GM12878 (cell line): ENCODE results near the gene CTIF. TPM values are rescaled to one million over a fixed set of nuclear protein-coding genes. Genes with fewer than 3 reads are reported as not detected.

Experiments used
- ATAC-seq: fragments of 200-7000 bp; cut with Tn5 transposase; 3 replicates; pipeline ENCODE4 v1.9.1; 2020; ENCODE audit warnings: mild to moderate bottlenecking, moderate library complexity
- BruUV-seq: library from RNA; stranded (reverse); fragments of 400-500 nt; replicated peaks from 2 replicates; lab custom pipeline; 2021; lab: Mats Ljungman, UMichigan
- CTCF ChIA-PET: fragments of 300-600 bp; sonication (Branson Sonifier 250); formaldehyde crosslinking; extraction: SDS; loops from one replicate; lab custom pipeline; 2021; ENCODE audit warnings: inconsistent platforms; lab: Yijun Ruan, JAX
- POLR2A ChIA-PET: fragments of 350-600 bp; formaldehyde crosslinking; extraction: SDS; loops from one replicate; lab custom pipeline; 2021; ENCODE audit warnings: inconsistent platforms; lab: Charles Lee
- RAD21 ChIA-PET: fragments of 300-600 bp; sonication (Branson Sonifier 250); formaldehyde crosslinking; loops from one replicate; lab custom pipeline; 2023; ENCODE audit warnings: antibody characterized with exemption; ENCODE audit not compliant: unreplicated experiment; lab: Charles Lee
- SMC1A ChIA-PET: fragments of 300-600 bp; sonication (Branson Sonifier 250); formaldehyde crosslinking; loops from one replicate; lab custom pipeline; 2023; ENCODE audit not compliant: unreplicated experiment, uncharacterized antibody; lab: Charles Lee
- DNase-seq: peaks from one replicate; pipeline ENCODE4 v3.0.0-alpha.2; 2011; ENCODE audit warnings: low read depth, low spot score
- FAIRE-seq: peaks from 3 replicates; lab custom pipeline; 2011; peaks lifted over from hg19 to GRCh38; lab: Jason Lieb, UNC
- H2AFZ ChIP-seq: 2 replicates; pipeline ENCODE4 v1.6.0; 2011; ENCODE audit warnings: low read depth, low read length, control low read depth; ENCODE audit not compliant: control insufficient read depth
- H3K27ac ChIP-seq: 2 replicates; pipeline ENCODE4 v1.5.1; 2011; ENCODE audit warnings: control low read depth; ENCODE audit not compliant: control insufficient read depth, insufficient read depth
- H3K27me3 ChIP-seq, 2 experiments: replicated peaks in 1 of 2; 2 replicates each; pipeline versions ENCODE4 v1.6.0 to v1.6.1; 2011; ENCODE audit warnings: low read length in 1 of 2; ENCODE audit not compliant: control insufficient read depth in 2 of 2, insufficient read depth in 2 of 2
- H3K36me3 ChIP-seq, 2 experiments: 2 replicates each; pipeline ENCODE4 v1.5.1; 2011; ENCODE audit warnings: low read length in 1 of 2; ENCODE audit not compliant: control insufficient read depth in 2 of 2, insufficient read depth in 2 of 2
- H3K4me1 ChIP-seq: 2 replicates; pipeline ENCODE4 v1.6.1; 2011; ENCODE audit warnings: mild to moderate bottlenecking, low read length, moderate library complexity, mixed read lengths; ENCODE audit not compliant: control insufficient read depth, insufficient read depth
- H3K4me2 ChIP-seq: 2 replicates; pipeline ENCODE4 v1.6.0; 2011; ENCODE audit warnings: control low read depth; ENCODE audit not compliant: control insufficient read depth, insufficient read depth
- H3K4me3 ChIP-seq: fragments of 200-600 bp; sonication (generic); 2 replicates; pipeline ENCODE4 v1.5.1; 2016
- H3K79me2 ChIP-seq: 2 replicates; pipeline ENCODE4 v1.6.0; 2011; ENCODE audit warnings: low read length; ENCODE audit not compliant: control insufficient read depth, insufficient read depth
- H3K9ac ChIP-seq: 2 replicates; pipeline ENCODE4 v1.8.0; 2011; ENCODE audit warnings: low read length, control low read depth, mixed read lengths; ENCODE audit not compliant: control insufficient read depth, insufficient read depth
- H3K9me3 ChIP-seq: replicated peaks from 3 replicates; pipeline ENCODE4 v1.5.1; 2011; ENCODE audit warnings: mild to moderate bottlenecking, low read length; ENCODE audit not compliant: control insufficient read depth, insufficient read depth
- H4K20me1 ChIP-seq: 2 replicates; pipeline ENCODE4 v1.6.0; 2011; ENCODE audit not compliant: control insufficient read depth, insufficient read depth
- BACH1 ChIP-seq: fragments of 450-650 bp; IDR thresholded peaks from 2 replicates; pipeline ENCODE4 v1.6.1; 2017; ENCODE audit warnings: mild to moderate bottlenecking, borderline replicate concordance
- BMI1 ChIP-seq: fragments of 450-650 bp; IDR thresholded peaks from 2 replicates; pipeline ENCODE4 v1.6.1; 2016; ENCODE audit warnings: mild to moderate bottlenecking, moderate library complexity, borderline replicate concordance
- CBFB ChIP-seq: IDR thresholded peaks from 2 replicates; pipeline ENCODE4 v1.6.1; 2016; ENCODE audit warnings: antibody characterized with exemption, low read depth
- GABPA ChIP-seq: IDR thresholded peaks from 2 replicates; pipeline ENCODE4 v1.6.1; 2014; ENCODE audit warnings: antibody characterized with exemption, low read depth, mild to moderate bottlenecking, inconsistent platforms
- HDAC6 ChIP-seq: fragments of 200-600 bp; sonication (generic); IDR thresholded peaks from one replicate; pipeline ENCODE4 v1.8.0; 2017; ENCODE audit warnings: antibody characterized with exemption; ENCODE audit not compliant: unreplicated experiment
- HDGF ChIP-seq: fragments of 450-650 bp; IDR thresholded peaks from 2 replicates; pipeline ENCODE4 v1.6.1; 2016; ENCODE audit warnings: antibody characterized with exemption
- NBN ChIP-seq: fragments of 450-650 bp; IDR thresholded peaks from 2 replicates; pipeline ENCODE4 v1.6.1; 2016
- NFIC ChIP-seq: IDR thresholded peaks from 2 replicates; pipeline ENCODE4 v1.6.1; 2012; ENCODE audit warnings: low read depth, mild to moderate bottlenecking, inconsistent platforms, low read length, moderate library complexity
- SIN3A ChIP-seq: IDR thresholded peaks from 2 replicates; pipeline ENCODE4 v1.6.1; 2012; ENCODE audit warnings: low read depth, low read length, improper control_type of control experiment
- TARDBP ChIP-seq: IDR thresholded peaks from 2 replicates; pipeline ENCODE4 v1.6.1; 2016; ENCODE audit warnings: borderline replicate concordance
- ZNF24 ChIP-seq: fragments of 450-650 bp; IDR thresholded peaks from 2 replicates; pipeline ENCODE4 v1.6.1; 2017; ENCODE audit warnings: antibody characterized with exemption, mild to moderate bottlenecking
- WGBS: methylation state at CpG from one replicate; pipeline ENCODE4 v1.1.6; 2016; ENCODE audit warnings: low lambda C conversion rate; ENCODE audit not compliant: insufficient replicate concordance, insufficient coverage; ENCODE audit errors: missing lambda C conversion rate; 5-methylcytosine and 5-hydroxymethylcytosine counted together
- in situ Hi-C: fragments of 300-500 bp; cut with MboI; formaldehyde crosslinking; loops from 9 replicates; pipeline ENCODE4 v1.14.3; 2018; ENCODE audit warnings: mixed read lengths
- intact Hi-C: fragments of 100-400 bp; cut with micrococcal nuclease; formaldehyde crosslinking; loops from one replicate; pipeline ENCODE4 v1.14.2; 2022; ENCODE audit not compliant: unreplicated experiment
- polyA plus RNA-seq, 11 experiments: library from polyadenylated mRNA; depleted of rRNA in 4 of 11; unstranded in 6 of 11; stranded (reverse) in 5 of 11; fragments of >200 nt; fragmentation: Nextera tagmentation in 4 of 11; fragmentation: Illumina TruSeq in 1 of 11; extraction: Ambion mirVana in 4 of 11; extraction: Trizol in 1 of 11; gene quantifications; 1 replicate in 1 of 11; 2 replicates in 10 of 11; pipeline versions ENCODE4 v1.2.1 to v1.2.3, GENCODE V29; 2011 to 2016; ENCODE audit warnings: inconsistent platforms in 2 of 11, missing spikeins in 2 of 11, low read depth in 1 of 11
- total RNA-seq, 4 experiments: library from RNA; depleted of rRNA in 3 of 4; stranded (reverse); fragments of >200 nt in 3 of 4; fragmentation: Illumina TruSeq in 1 of 4; extraction: Trizol in 1 of 4; gene quantifications; 2 replicates each; pipeline versions ENCODE4 v1.2.1 to v1.2.3, GENCODE V29; 2013 to 2021
- TF ChIP-seq, protein P1 (sequence below): fragments of 450-650 bp; IDR thresholded peaks from 2 replicates; pipeline ENCODE4 v1.6.1; 2017; ENCODE audit warnings: low read depth, mild to moderate bottlenecking, moderate library complexity
- TF ChIP-seq, protein P2 (sequence below): fragments of 450-650 bp; IDR thresholded peaks from 2 replicates; pipeline ENCODE4 v1.6.1; 2017; ENCODE audit warnings: borderline replicate concordance

The CTIF gene
- total and polyA plus RNA-seq, 10 of the 15 experiments (the other 5 are each of a cell fraction or from before 2014, with no cell fraction given): 0.06 to 11.6 (median 2.5) TPM

DNA sequence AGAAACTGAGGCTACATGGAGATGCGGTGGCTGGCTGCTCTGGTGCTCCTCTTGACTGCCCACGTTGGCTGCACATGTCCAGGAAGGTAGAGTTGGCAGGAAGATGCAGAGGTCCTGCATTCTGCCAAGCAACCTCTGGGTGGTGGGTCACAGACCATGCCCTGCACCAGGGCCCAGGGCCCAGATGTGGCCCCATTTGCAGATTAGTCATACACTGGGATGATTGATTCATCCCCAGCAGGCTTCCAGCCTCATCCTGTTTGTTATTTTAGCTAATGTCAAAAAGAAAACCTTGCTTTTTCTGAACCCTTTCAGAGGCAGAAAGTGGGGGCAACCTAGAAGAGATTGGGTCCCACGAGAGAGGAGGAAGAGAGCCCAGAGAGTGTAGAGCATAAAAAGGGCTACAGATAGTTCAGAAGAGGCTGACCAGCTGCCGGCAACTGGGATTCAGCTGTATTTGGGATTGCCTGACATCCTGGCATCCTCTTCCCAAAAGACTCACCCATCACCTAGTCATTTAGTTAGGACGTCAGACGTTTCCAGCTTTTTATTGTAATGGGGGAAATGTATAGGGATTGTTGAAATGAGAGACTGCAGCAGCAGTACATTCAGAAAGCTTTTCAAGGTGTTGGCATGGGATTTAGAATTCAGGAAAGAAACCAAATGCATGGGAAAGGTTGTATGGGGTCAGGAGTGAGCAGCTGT lies 101.9 kb downstream of the CTIF start:
- 54% methylated on average over 6 of the region's 6 CpGs for WGBS
- POLR2A ChIA-PET: no interaction called here
- H3K27ac ChIP-seq: no peak overlapping the region

More for the DNA sequence above, 101.9 kb downstream of the CTIF start:
- SMC1A ChIA-PET: no interaction called here
- Histone ChIP-seq H3K4me1 (no peaks in the 10 kb centered on the region), H3K9me3 (no peaks in the 10 kb centered on the region), H3K27me3 (no peaks in the 10 kb centered on the region), H3K79me2 (no peaks in the 10 kb centered on the region), H4K20me1 (no peaks in the 10 kb centered on the region; the same call in 1 of the 2 replicates), H3K9ac (no peak overlapping the region), H3K4me2 (no peak overlapping the region), H3K4me3 (no peak overlapping the region), H2AFZ (no peak overlapping the region), H3K36me3 (no peaks in the 10 kb centered on the region)
- DNase-seq (no peak), FAIRE-seq (no peak), ATAC-seq (peak; percentile 29; the same call in 1 of the 3 replicates)
- RAD21 ChIA-PET: no interaction called here
- intact Hi-C loops (no loop called here), in situ Hi-C loops (no loop called here)
- no TSS peak for BruUV-seq
- CTCF ChIA-PET: interaction anchor here (0.5 to 1.2 kb wide), 5 partner anchors 9 to 1016 kb away, joined by 3 read pairs; no protein-coding TSS in a partner anchor
- TF ChIP-seq, protein P1, sequence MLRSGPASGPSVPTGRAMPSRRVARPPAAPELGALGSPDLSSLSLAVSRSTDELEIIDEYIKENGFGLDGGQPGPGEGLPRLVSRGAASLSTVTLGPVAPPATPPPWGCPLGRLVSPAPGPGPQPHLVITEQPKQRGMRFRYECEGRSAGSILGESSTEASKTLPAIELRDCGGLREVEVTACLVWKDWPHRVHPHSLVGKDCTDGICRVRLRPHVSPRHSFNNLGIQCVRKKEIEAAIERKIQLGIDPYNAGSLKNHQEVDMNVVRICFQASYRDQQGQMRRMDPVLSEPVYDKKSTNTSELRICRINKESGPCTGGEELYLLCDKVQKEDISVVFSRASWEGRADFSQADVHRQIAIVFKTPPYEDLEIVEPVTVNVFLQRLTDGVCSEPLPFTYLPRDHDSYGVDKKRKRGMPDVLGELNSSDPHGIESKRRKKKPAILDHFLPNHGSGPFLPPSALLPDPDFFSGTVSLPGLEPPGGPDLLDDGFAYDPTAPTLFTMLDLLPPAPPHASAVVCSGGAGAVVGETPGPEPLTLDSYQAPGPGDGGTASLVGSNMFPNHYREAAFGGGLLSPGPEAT: no peak
- TF ChIP-seq BACH1 (no peak), GABPA (no peak), NFIC (no peak), ZNF24 (no peak), TARDBP (no peak), BMI1 (no peak), SIN3A (no peak), HDAC6 (no peak), HDGF (no peak), NBN (no peak), CBFB (no peak)
- TF ChIP-seq, protein P2, sequence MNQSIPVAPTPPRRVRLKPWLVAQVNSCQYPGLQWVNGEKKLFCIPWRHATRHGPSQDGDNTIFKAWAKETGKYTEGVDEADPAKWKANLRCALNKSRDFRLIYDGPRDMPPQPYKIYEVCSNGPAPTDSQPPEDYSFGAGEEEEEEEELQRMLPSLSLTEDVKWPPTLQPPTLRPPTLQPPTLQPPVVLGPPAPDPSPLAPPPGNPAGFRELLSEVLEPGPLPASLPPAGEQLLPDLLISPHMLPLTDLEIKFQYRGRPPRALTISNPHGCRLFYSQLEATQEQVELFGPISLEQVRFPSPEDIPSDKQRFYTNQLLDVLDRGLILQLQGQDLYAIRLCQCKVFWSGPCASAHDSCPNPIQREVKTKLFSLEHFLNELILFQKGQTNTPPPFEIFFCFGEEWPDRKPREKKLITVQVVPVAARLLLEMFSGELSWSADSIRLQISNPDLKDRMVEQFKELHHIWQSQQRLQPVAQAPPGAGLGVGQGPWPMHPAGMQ: no peak
